Measurements from ENCODE around the gene BCL2L14.
"Not testable (repeated sequence)": the region's sequence is repeated elsewhere in the genome, so short reads cannot be mapped to it uniquely, and the experiment has no call there.

The BCL2L14 gene

GRCh38 chr12:12110923-12111555 is 40.3 kb downstream of the BCL2L14 start:
- peak; percentile 8 for DNase-seq

GRCh38 chr12:12115514-12115913 is 44.8 kb downstream of the BCL2L14 start:
- DNase-seq = no peak

GRCh38 chr12:12116677-12117076 is 45.9 kb downstream of the BCL2L14 start:
- DNase-seq = no peak

- no peak for DNase-seq
Measured at GRCh38 chr12:12121061-12121460, 50.3 kb downstream of the BCL2L14 start.

GRCh38 chr12:12123036-12123604 is 52.4 kb downstream of the BCL2L14 start:
- peak; percentile 15 for DNase-seq

DNA sequence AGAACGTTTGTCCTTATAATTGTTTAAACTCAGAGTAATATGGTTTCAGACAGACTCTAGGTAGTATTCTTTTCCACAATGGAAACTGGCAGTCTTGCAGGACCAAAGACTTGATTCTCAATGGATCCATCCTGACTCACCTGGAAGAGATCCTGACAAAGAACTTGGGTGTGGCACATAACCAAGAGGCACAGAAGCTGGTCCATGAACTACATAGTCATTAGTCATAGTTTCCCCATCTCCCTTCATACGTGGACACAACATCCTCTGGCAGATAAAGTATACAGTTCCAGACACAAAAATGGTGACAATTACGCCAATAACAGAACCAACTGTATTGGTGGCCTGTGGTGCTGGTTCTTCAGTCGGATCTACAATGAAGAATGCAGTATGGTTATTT is 55.8 kb downstream of the BCL2L14 start:
- DNase-seq = no peak

GRCh38 chr12:12127304-12127703 is 56.6 kb downstream of the BCL2L14 start:
- no peak for DNase-seq

DNA sequence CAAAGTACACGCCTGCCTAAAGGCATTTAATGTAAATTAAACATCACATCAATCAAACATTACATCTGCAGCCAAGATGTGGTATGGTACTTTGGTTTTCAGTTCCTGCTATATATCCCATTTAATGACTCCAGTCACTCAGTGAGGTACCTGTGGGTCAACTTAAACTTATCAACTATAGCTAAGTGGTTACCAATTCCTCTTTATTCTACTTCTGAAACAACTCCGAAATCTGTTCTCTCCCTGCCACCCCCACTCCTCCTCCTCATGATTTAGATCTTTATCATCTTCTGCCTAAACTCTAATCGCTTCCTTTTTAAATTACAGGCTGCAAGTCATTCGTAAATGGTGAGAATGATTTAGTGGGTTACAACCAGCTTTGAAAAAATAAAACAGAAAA is 57.9 kb downstream of the BCL2L14 start:
- DNase-seq = peak; percentile 15

DNA sequence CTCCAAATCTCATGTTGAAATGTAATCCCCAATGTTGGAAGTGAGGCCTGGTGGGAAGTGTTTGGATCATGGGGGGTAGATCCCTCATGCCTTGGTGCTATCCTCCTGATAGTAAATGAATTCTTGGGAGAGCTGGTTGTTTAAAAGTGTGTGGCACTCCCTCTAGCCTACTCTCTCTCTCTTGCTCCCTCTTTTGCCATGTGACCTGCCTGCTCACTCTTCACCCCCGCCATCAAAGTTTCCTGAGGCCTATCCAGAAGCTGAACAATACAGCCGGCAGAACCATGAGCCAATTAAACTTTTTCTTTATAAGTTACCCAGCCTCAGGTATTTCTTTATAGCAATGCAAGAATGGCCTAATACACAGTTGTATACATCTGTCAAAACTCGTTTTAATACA is 62.5 kb downstream of the BCL2L14 start:
- DNase-seq = no peak

DNA sequence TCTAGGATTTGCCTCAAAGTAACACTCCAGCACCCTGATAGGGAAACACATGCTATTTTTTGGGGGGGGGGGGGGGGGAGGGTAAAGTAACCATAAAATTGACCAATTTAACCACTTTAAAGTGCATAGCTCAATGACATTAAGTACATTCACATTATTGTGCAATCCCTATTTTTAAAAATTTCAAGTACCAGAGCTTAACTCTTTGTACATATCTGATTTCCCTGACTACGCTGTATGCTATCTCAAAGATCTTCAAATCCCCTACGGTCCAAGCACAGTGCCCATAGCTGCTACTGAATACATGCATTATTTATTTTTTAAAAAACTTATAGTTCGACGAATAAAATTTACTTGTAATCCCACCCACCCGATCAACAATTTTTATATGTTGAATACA is 63.0 kb downstream of the BCL2L14 start:
- no peak for DNase-seq

DNA sequence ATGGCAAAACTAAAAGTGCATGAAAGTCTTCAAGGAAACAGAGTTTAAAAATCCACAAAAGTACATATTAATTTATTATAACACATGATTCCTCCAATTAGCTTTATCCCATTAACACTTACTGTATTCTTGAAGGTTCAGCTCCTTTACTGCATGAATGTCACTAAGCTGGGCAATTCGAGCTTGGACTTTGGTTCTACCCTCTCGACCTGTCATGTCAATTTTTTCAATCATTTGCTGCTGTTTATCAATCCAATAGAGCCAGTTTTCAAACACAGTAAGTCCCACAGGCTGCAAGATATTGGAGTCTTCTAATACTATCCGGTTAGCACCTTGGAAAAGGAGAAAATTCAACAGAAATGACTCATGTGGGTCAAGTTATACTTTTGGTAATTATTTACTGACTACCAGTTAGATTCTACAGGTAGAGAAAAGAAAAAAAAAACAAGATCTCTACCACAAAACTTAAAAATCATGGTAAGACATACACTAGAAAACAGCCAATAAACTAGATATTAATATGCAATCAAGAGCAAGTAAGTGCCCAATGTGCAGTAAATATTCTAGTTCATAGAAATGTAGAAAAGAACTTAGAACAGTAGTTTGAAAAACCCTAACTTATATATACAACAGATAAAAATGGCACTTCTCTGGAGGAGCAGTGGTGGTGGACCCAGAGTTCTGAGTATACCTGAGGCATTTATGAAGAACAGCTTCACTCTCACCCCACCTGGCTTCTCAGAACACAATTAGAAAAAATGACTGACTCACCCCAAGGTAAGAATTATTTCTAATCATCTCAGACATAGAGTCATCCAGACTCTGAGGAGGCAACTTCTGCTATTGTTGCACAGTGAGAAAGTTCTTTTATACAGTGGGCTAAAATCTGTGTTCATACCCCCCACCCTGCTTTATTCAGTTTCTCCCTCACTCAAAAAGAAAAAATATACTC is 67.7 kb downstream of the BCL2L14 start:
- DNase-seq = no peak

- DNase-seq = no peak
Measured at GRCh38 chr12:12141000-12141399, 70.3 kb downstream of the BCL2L14 start.

- not testable (repeated sequence) for DNase-seq
Measured at GRCh38 chr12:12144531-12144930, 73.8 kb downstream of the BCL2L14 start.

GRCh38 chr12:12147111-12147510 is 76.4 kb downstream of the BCL2L14 start:
- DNase-seq = no peak
